Measurements from ENCODE around the gene GRAMD4. TPM values are rescaled to one million over a fixed set of nuclear protein-coding genes. Genes with fewer than 3 reads are reported as not detected.

Gene GRAMD4
- total and polyA plus RNA-seq, 10 of the 15 experiments (the other 5 are each of a cell fraction or from before 2014, with no cell fraction given) = 0.21 to 45.5 (median 10.6) TPM

DNA sequence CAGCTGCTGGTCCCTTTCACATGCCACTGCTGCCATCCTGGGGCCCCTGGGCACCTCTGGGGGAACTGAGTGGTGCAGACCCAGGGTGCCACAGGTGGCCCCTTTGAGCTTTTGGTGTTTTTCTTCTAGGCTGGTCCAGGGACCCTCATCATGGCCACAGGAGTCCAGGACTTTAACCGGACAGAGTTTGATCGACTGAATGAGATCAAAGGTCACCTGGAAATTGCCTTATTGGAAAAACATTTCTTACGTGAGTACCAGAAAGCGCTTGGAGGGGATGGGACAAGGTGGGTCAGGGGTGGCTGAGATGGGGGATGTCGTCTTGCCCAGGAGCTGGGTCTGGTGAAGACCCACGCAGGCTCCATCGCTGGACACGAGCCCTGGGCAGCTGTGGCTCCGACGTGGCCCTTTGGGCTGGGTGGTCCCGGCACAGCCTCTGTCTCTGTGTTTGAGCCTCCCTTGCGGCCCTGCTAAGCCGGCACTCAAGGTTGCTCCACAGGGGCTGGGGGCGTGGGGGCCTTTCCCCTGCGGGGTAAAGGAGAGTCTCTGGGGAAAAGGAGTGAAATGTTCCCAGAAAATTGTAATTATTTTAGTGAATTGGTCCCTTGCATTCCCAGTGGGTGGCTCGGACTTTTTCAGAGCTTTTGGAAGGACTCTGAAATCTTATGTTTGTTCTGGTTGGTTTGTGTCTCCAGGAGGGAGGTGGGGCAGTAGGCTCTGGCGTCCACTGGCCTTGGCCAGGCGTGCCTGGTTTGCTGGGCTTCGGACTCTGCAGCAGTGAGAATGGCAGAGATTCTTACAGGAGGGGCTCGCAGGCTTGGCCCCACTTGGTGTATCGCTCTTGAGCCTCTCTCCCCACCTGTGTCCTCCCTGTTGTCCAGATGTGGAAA lies 17.8 kb downstream of the GRAMD4 start (continued):
- TF ChIP-seq, protein P1, sequence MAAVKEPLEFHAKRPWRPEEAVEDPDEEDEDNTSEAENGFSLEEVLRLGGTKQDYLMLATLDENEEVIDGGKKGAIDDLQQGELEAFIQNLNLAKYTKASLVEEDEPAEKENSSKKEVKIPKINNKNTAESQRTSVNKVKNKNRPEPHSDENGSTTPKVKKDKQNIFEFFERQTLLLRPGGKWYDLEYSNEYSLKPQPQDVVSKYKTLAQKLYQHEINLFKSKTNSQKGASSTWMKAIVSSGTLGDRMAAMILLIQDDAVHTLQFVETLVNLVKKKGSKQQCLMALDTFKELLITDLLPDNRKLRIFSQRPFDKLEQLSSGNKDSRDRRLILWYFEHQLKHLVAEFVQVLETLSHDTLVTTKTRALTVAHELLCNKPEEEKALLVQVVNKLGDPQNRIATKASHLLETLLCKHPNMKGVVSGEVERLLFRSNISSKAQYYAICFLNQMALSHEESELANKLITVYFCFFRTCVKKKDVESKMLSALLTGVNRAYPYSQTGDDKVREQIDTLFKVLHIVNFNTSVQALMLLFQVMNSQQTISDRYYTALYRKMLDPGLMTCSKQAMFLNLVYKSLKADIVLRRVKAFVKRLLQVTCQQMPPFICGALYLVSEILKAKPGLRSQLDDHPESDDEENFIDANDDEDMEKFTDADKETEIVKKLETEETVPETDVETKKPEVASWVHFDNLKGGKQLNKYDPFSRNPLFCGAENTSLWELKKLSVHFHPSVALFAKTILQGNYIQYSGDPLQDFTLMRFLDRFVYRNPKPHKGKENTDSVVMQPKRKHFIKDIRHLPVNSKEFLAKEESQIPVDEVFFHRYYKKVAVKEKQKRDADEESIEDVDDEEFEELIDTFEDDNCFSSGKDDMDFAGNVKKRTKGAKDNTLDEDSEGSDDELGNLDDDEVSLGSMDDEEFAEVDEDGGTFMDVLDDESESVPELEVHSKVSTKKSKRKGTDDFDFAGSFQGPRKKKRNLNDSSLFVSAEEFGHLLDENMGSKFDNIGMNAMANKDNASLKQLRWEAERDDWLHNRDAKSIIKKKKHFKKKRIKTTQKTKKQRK (IDR thresholded peaks at IDR 0.05; ENCODE audit: low read depth, low read length) = no peak
- TF ChIP-seq BCL11A (IDR thresholded peaks at IDR 0.05; ENCODE audit: low read depth, low read length) (no peak), CBFB (IDR thresholded peaks at IDR 0.05; ENCODE audit: low read depth) (no peak), RFX5 (IDR thresholded peaks at IDR 0.05; ENCODE audit: low read depth, low read length) (no peak)

DNA sequence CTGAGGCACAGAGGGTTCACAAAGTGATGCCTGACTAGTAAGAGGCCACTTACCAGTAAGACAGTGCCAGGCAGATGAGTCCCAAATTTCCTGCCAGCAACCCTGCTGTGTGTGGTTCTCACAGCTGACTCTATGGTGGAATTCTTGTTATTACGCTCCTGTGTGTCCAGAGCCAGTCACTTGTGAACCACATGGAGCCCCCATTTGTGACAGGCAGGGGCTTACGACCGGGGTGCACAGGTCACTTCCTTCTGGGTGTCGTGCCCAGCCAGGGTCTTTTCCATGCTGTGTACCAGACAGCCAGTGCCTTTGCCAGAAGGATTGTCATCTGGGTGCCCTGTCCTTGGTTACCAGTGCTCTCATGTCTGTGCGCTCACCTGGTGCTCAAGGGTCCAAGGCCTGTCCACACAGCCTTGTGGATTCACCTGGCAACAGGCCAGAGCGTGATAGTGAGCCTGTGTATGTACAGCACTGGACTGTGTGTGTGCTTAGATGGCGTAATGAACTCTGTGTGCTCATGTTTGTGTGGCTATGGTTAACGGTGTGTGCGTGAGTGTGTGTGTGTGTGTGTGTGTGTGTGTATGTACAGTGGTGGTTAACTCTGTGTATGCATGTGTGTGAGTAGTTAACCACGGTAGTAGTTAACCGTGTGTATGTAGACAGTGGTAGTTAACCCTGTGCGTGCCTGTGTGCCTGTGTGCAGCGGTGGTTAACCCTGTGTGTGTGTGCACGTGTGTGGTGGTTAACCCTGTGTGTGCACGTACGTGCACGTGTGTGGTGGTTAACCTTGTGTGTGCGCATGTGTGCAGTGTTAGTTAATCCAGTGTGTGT lies 18.6 kb downstream of the GRAMD4 start:
- Histone ChIP-seq H3K9ac (ENCODE audit: control insufficient read depth, insufficient read depth, low read length) (no peak overlapping the region), H3K36me3 (ENCODE audit: control insufficient read depth in 2 of 2, insufficient read depth in 2 of 2, low read length in 1 of 2) (peaks cover 0 to 7% of the 10 kb centered on the region in 2 experiments; a peak in 2 of 4 replicates), H3K9me3 (replicated peaks; ENCODE audit: control insufficient read depth, insufficient read depth, low read length) (no peaks in the 10 kb centered on the region), H3K4me2 (ENCODE audit: control insufficient read depth, insufficient read depth) (no peak overlapping the region), H3K27ac (ENCODE audit: control insufficient read depth, insufficient read depth) (no peak overlapping the region), H3K4me3 (no peak overlapping the region), H4K20me1 (ENCODE audit: control insufficient read depth, insufficient read depth) (no peaks in the 10 kb centered on the region), H3K79me2 (ENCODE audit: control insufficient read depth, insufficient read depth, low read length) (no peaks in the 10 kb centered on the region; the same call in 1 of the 2 replicates), H3K27me3 (replicated peaks in 1 of 2; ENCODE audit: control insufficient read depth in 2 of 2, insufficient read depth in 2 of 2, low read length in 1 of 2) (no peaks in the 10 kb centered on the region), H2AFZ (ENCODE audit: control insufficient read depth, low read depth, low read length) (no peak overlapping the region), H3K4me1 (ENCODE audit: control insufficient read depth, insufficient read depth, low read length) (no peaks in the 10 kb centered on the region)
- no TSS peak for BruUV-seq (replicated peaks)
- 80% methylated on average over 18 of the region's 18 CpGs for WGBS (ENCODE audit: insufficient coverage, insufficient replicate concordance, low lambda C conversion rate, missing lambda C conversion rate)
- DNase-seq (ENCODE audit: low read depth, low spot score) (no peak), FAIRE-seq (no peak), ATAC-seq (no peak)
- CTCF ChIA-PET = no interaction called here
- intact Hi-C loops (cut with micrococcal nuclease; ENCODE audit: unreplicated experiment) = no loop called here
- POLR2A ChIA-PET = no interaction called here
- SMC1A ChIA-PET (ENCODE audit: uncharacterized antibody, unreplicated experiment) = no interaction called here
- in situ Hi-C loops (cut with MboI) = no loop called here
- RAD21 ChIA-PET (ENCODE audit: unreplicated experiment) = no interaction called here
- TF ChIP-seq RB1 (IDR thresholded peaks at IDR 0.05; ENCODE audit: borderline replicate concordance) = no peak
- TF ChIP-seq, protein P2, sequence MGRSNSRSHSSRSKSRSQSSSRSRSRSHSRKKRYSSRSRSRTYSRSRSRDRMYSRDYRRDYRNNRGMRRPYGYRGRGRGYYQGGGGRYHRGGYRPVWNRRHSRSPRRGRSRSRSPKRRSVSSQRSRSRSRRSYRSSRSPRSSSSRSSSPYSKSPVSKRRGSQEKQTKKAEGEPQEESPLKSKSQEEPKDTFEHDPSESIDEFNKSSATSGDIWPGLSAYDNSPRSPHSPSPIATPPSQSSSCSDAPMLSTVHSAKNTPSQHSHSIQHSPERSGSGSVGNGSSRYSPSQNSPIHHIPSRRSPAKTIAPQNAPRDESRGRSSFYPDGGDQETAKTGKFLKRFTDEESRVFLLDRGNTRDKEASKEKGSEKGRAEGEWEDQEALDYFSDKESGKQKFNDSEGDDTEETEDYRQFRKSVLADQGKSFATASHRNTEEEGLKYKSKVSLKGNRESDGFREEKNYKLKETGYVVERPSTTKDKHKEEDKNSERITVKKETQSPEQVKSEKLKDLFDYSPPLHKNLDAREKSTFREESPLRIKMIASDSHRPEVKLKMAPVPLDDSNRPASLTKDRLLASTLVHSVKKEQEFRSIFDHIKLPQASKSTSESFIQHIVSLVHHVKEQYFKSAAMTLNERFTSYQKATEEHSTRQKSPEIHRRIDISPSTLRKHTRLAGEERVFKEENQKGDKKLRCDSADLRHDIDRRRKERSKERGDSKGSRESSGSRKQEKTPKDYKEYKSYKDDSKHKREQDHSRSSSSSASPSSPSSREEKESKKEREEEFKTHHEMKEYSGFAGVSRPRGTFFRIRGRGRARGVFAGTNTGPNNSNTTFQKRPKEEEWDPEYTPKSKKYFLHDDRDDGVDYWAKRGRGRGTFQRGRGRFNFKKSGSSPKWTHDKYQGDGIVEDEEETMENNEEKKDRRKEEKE (IDR thresholded peaks at IDR 0.05) = no peak
- TF ChIP-seq CBX3 (IDR thresholded peaks at IDR 0.05; ENCODE audit: borderline replicate concordance, low read depth) = no peak
- peak; percentile 15; the same call in 1 of the 2 replicates for TF ChIP-seq RUNX3 (IDR thresholded peaks at IDR 0.05; ENCODE audit: low read length)
- TF ChIP-seq ETV6 (conservative IDR thresholded peaks at IDR 0.05 in 1 of 2, IDR thresholded peaks at IDR 0.05 in 1 of 2; ENCODE audit: borderline replicate concordance in 1 of 2, low read depth in 1 of 2) = no peak
- no peak for TF ChIP-seq FOXM1 (IDR thresholded peaks at IDR 0.05; ENCODE audit: low read depth, low read length)
